AG04449 (cell line): ENCODE data around the gene PIPOX.

Source experiments
- CTCF ChIA-PET: fragments of 350-600 bp; formaldehyde crosslinking; extraction: SDS; loops from one replicate; lab custom pipeline; 2021; ENCODE audit warnings: antibody characterized with exemption; lab: Yijun Ruan, JAX
- POLR2A ChIA-PET: fragments of 400-600, 350-600 bp; formaldehyde crosslinking; extraction: SDS; loops from one replicate; lab custom pipeline; 2020; ENCODE audit warnings: antibody characterized with exemption, inconsistent platforms; lab: Yijun Ruan, JAX
- DNase-seq: peaks from one replicate; pipeline ENCODE4 v3.0.0-alpha.2; 2010; ENCODE audit warnings: low read depth, low spot score
- H3K4me3 ChIP-seq: 2 replicates; pipeline ENCODE4 v1.5.1; 2011; ENCODE audit warnings: low read depth, mild to moderate bottlenecking, control low read depth, low read length
- CTCF ChIP-seq: IDR thresholded peaks from one replicate; pipeline ENCODE4 v1.5.1; 2011; ENCODE audit warnings: mild to moderate bottlenecking, moderate library complexity, low read length, control low read depth, inconsistent platforms; ENCODE audit not compliant: insufficient read depth; ENCODE audit errors: missing control alignments

The PIPOX gene

DNA sequence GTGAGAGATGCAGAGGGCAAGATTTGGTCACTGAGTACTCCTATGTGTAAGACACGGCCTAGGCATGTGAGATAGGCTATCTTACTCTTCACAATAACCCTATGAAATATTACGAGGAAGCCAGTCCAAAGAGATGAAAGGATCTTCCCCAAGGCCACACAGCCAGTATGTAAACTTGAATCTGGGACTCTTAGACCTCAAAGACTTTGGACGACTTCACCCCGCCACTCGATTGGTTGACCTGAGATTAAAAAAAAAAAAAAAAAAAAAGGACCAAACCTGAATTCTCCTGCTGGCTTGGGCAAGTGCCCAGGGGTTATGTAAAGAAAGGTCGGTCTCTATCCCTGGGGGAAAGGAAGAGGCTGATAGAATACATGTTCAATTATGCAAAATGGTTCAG lies 33.1 kb downstream of the PIPOX start:
- no peak for TF ChIP-seq CTCF
- CTCF ChIA-PET = interaction anchor here (1.0 to 2.1 kb wide), 2 partner anchors 36 to 41 kb away, joined by 4 to 7 read pairs; no protein-coding TSS in a partner anchor
- no peak for DNase-seq
- H3K4me3 ChIP-seq = no peak overlapping the region
- POLR2A ChIA-PET = no interaction called here

DNA sequence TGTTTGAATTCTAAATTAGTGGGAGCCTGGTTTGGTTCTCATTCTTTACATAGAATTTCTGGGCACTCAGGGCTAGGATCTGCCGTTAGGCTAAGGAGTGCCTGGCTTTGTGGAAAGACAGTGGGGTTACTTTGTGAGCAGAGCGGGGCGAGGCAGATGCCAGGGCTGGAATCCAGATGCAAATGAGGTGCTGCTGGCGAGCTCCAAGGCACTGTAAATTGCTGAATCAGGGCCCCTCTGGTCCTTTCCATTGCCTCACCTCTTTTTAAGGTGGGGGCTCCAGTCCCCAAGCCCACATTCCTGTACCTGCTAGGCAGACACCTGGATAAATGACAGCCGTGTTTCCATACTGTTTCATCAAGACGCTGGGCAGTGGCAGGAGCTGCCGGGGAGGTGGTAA lies 33.8 kb downstream of the PIPOX start:
- CTCF ChIA-PET = interaction anchor here (0.7 to 2.1 kb wide), 4 partner anchors 13 to 350 kb away, joined by 3 to 7 read pairs (median 4); partner anchors contain the start of gene TLCD1
- DNase-seq = no peak
- H3K4me3 ChIP-seq = no peak overlapping the region
- POLR2A ChIA-PET = no interaction called here
- no peak for TF ChIP-seq CTCF

GRCh38 chr17:29077320-29077719 lies 34.4 kb downstream of the PIPOX start:
- no peak for TF ChIP-seq CTCF
- ChIA-PET CTCF (interaction anchor here (0.7 to 2.1 kb wide), 6 partner anchors 14 to 351 kb away, joined by 3 to 8 read pairs (median 5); partner anchors contain the start of gene TLCD1), POLR2A (no interaction called here)
- no peak for DNase-seq
- H3K4me3 ChIP-seq = no peak overlapping the region

GRCh38 chr17:29078183-29079045 lies 35.5 kb downstream of the PIPOX start:
- CTCF ChIA-PET = interaction anchor here (1.4 to 2.1 kb wide), 6 partner anchors 22 to 113 kb away, joined by 3 to 8 read pairs (median 6); no protein-coding TSS in a partner anchor
- POLR2A ChIA-PET = no interaction called here
- no peak for DNase-seq

GRCh38 chr17:29079433-29079832 lies 36.5 kb downstream of the PIPOX start:
- DNase-seq = no peak
- POLR2A ChIA-PET = interaction anchor here (0.7 kb wide), 1 partner anchor 215 kb away, joined by 4 read pairs; the partner anchor contains the start of gene NUFIP2
- H3K4me3 ChIP-seq = no peak overlapping the region
- no peak for TF ChIP-seq CTCF
- CTCF ChIA-PET = interaction anchor here (1.0 to 3.1 kb wide), 6 partner anchors 28 to 126 kb away, joined by 3 to 15 read pairs (median 5); no protein-coding TSS in a partner anchor

More at GRCh38 chr17:29078183-29079045, 35.5 kb downstream of the PIPOX start:
- no peak for TF ChIP-seq CTCF
- no peak overlapping the region for H3K4me3 ChIP-seq

DNA sequence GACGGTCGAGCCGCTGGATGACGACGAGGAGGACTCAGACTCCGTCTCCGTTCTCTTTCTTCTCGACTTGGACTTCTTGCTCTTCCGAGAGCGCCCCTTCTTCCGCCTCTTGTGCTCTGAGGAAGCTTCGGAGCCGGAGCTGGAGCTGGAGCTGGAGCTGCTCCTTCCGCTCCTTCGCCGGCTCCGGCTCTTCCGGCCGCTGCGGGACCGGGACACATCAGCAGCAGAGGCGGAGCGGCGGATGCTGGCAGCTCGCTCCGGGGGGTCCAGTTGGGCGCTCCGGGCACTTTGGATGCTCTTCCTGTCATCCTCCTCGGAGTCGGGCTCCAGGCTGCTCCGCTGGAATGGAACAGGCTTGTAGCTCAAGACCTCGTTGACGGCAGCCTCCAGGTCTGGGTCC lies 36.9 kb downstream of the PIPOX start:
- TF ChIP-seq CTCF = no peak
- CTCF ChIA-PET = interaction anchor here (1.0 to 3.1 kb wide), 6 partner anchors 27 to 127 kb away, joined by 3 to 15 read pairs (median 5); no protein-coding TSS in a partner anchor
- H3K4me3 ChIP-seq = no peak overlapping the region
- POLR2A ChIA-PET = interaction anchor here (0.7 kb wide), 1 partner anchor 214 kb away, joined by 4 read pairs; the partner anchor contains the start of gene NUFIP2
- DNase-seq = no peak
